ENCODE results near the gene MEPCE.
"Not testable (repeated sequence)": the region's sequence is repeated elsewhere in the genome, so short reads cannot be mapped to it uniquely, and the experiment has no call there.

Gene MEPCE

GRCh38 chr7:100429637-100430492, at the start of gene MEPCE:
TSS of gene MEPCE (plus strand) at chr7:100429831. CDS start at chr7:100430019, 188 bp downstream.
- DNase-seq: peak; percentile 98

GRCh38 chr7:100380196-100380595, 49.4 kb upstream of the MEPCE start:
- no peak for DNase-seq

- not testable (repeated sequence) for DNase-seq
These were observed 47.9 kb upstream of the MEPCE start for GRCh38 chr7:100381531-100382233.

- DNase-seq: not testable (repeated sequence)
These were observed 47.3 kb upstream of the MEPCE start for GRCh38 chr7:100382234-100382853.

- no peak for DNase-seq
These were observed 44.9 kb upstream of the MEPCE start for GRCh38 chr7:100384628-100385294.

GRCh38 chr7:100386940-100387339, 42.7 kb upstream of the MEPCE start:
- no peak for DNase-seq

GRCh38 chr7:100387695-100388094, 41.9 kb upstream of the MEPCE start:
- no peak for DNase-seq

- no peak for DNase-seq
These were observed 40.1 kb upstream of the MEPCE start for GRCh38 chr7:100389437-100390088.

- DNase-seq: no peak
These were observed 39.2 kb upstream of the MEPCE start for GRCh38 chr7:100390286-100391009.

GRCh38 chr7:100393233-100393905, 36.3 kb upstream of the MEPCE start:
- DNase-seq: no peak

- no peak for DNase-seq
These were observed 35.6 kb upstream of the MEPCE start for GRCh38 chr7:100394077-100394476.

- no peak for DNase-seq
These were observed 33.1 kb upstream of the MEPCE start for GRCh38 chr7:100396421-100396982.

- no peak for DNase-seq
These were observed 32.1 kb upstream of the MEPCE start for GRCh38 chr7:100397315-100398081.

GRCh38 chr7:100398239-100398638, 31.4 kb upstream of the MEPCE start:
- DNase-seq: no peak

- no peak for DNase-seq
These were observed 29.6 kb upstream of the MEPCE start for GRCh38 chr7:100400041-100400440.

GRCh38 chr7:100400656-100401055, 29.0 kb upstream of the MEPCE start:
- peak; percentile 6 for DNase-seq

- DNase-seq: no peak
These were observed 27.8 kb upstream of the MEPCE start for GRCh38 chr7:100401811-100402210.

GRCh38 chr7:100402241-100402640, 27.4 kb upstream of the MEPCE start:
- DNase-seq: no peak

- peak; percentile 43 for DNase-seq
These were observed 22.9 kb upstream of the MEPCE start for GRCh38 chr7:100406767-100407166.
